Measurements from ENCODE around the gene SLCO2A1.

SLCO2A1 gene

DNA sequence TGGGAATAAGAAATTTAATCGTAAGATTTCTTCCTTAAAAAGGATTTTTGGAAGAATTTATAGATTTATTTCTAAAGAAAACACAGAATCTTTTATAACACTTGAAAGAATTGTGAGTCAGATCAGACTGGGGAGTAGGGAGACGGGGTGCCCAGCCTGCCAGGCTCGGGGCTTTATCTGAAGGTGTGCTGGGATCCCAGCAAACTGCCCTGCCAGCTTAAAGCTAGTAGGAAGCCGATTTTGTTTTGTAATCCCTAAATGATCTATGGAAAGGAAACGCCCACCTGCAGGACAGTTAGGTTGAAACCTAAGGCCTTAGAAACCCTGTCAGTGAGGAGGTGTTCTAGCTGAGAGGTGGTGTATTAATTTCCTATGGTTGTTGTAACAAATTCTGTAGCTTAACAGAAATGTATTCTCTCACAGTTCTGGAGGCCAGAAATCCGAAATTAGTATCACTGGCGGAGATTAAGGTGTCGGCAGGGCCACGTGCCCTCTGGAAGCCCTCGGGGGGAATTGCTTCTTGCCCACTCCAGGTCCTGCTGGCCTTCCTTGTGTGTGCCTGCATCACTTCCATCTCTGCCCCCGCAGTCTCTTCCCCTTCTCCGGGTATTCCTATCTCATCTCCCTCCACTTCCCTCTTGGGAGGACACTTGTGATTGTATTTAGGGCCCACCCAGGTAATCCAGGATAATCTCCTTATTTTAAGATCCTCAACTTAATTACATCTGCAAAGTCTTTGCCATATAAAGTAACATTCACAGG lies 114.7 kb downstream of the SLCO2A1 start:
- no peak for DNase-seq

DNA sequence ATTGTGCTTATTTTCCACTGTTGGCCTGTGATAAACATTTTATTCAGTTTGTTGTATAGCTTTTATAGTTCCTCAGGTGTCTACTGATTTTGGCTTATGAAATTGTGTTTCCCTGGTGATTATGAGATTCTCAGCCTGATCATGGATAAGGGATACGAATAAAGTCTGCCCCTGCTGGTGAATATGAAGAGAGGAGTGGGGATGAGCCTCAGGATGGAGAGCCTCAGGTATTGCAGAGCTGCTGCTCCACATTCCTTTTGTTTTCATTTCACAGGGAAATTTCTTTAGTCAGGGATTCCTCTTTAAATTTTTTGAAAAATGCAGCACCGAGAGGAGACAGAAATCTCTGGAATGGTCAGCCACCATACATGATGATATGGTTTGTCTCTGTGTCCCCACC lies 119.3 kb downstream of the SLCO2A1 start:
- no peak for DNase-seq

DNA sequence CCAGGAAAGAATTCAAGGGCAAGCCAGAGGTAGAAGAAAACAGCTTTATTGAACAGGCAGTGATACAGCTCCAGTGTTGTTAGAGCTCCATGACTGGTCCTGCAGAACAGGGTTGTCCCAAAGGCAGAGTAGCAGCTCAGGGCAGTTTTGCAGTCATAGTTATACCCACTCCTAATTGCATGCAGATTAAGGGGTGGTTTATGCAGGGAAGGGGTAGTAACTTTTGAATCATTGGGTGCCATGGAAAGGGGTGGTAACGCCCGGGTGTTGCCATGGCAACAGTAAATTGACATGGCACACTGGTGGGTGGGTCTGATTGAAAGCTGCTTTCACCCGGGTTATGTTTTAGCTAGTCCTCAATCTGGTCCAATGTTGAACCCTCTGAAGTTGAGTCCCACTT lies 124.3 kb downstream of the SLCO2A1 start:
- DNase-seq, result no peak

DNA sequence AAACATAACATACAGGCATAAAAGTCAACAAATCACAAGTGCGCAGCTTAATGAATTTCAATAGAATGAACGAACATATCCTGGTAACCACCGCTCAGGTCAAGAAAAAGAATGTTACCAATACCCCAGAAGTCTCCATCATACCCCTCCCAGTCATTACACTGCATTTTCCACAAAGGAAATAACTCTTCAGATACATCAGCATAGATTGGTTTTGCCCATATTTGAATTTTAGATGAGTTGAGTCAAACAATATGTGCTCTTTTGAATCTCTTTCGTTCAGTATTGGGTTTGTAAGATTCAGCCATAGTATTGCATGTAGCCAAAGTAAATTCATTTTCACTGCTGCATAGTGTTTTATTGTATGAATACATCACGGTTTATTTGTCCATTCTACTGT lies 127.9 kb downstream of the SLCO2A1 start:
- DNase-seq, result no peak

DNA sequence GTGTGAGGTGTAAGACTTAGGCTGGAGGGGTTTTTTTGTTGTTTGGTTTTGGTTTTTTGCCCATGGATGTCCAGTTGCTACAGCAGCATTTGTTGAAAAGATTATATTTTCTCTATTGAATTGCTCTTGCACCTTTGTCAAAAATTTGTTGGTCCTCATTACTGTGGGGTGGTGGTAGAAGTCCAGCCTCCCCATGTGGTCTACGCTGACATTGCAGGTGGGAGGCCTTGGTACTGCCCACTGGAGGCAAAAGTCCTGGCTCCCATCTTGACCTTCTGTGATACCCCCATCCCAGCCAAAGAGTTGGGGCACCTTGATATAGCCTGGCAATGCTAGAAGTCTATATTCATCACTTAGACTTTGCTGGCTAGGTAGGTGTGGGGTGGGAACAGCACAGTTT lies 128.6 kb downstream of the SLCO2A1 start:
- DNase-seq, result no peak

DNA sequence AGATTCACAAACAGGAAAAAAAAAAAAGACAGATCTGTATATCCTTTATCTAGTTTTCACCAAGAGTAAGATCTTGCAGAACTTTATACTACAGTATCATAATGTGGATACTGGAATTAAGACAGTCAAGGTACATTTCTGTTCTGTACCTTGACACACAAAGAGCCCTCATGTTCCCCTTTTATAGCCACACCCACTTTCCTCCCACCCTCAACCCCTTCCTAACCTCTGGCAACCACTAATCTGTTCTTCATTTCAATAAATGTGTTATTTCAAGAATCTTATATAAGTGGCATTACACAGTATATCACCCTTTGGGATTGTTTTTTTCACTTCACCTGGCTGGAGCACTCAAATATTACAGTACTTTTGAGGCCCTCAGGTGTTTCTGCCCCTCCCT lies 130.4 kb downstream of the SLCO2A1 start:
- DNase-seq, result no peak

DNA sequence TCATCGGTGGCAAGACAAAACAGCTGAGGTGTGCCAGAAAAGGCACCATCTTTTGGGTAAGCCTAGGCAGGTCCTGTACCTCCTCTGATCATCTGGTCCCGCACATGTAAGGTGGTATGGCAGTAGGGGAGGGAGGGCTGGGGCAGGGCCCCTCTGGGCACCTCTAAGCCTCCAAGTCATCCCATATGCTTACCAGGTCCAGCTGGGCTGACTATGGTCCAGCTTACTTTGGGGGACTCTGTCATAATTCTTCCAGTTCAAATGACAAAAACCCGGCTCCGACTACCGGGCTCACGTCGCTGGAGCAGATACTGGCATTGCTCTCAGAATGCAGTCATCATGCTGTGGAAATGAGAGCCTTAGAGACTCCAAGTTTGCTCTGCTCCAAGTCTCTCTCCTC lies 132.2 kb downstream of the SLCO2A1 start:
- DNase-seq, result no peak

DNA sequence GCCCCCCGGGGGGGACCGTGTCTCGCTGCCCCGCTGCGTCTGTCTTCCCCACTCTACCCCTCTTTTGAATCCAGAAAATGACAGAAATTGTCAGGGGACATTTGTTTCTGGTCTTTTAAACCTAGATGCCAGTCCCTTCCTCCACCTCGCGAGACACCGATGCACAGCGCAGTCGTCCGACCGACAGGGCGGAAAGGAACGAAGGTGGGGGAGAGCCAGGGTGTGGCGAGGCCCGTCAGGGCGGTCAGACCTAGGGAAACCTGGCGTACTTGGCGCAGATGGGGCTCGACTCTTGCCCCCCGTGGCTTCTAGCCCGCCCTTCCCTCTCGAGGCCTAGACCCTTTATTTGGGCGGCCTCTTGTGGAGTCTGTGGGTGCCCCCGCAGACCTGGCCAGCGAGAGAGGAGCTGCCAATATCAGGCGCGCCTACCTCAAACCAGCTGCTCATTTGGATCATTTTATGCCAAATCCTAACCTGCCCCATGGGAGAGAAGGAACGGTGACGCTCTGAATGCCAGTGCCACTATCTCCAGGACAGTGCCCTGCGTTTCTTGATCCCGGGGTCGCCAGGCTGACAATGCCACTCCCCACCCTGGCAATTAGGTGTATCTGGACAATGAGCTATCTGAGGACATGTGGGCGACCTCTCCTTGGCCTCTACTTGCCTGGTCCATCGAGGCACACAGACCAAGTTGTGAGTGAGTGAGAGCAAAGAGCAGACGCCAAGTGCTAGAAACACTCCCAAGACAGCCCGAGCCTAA lies 133.5 kb downstream of the SLCO2A1 start:
- DNase-seq, result peak in 10 of 56 donors; percentile 8 to 74 (median 54)

DNA sequence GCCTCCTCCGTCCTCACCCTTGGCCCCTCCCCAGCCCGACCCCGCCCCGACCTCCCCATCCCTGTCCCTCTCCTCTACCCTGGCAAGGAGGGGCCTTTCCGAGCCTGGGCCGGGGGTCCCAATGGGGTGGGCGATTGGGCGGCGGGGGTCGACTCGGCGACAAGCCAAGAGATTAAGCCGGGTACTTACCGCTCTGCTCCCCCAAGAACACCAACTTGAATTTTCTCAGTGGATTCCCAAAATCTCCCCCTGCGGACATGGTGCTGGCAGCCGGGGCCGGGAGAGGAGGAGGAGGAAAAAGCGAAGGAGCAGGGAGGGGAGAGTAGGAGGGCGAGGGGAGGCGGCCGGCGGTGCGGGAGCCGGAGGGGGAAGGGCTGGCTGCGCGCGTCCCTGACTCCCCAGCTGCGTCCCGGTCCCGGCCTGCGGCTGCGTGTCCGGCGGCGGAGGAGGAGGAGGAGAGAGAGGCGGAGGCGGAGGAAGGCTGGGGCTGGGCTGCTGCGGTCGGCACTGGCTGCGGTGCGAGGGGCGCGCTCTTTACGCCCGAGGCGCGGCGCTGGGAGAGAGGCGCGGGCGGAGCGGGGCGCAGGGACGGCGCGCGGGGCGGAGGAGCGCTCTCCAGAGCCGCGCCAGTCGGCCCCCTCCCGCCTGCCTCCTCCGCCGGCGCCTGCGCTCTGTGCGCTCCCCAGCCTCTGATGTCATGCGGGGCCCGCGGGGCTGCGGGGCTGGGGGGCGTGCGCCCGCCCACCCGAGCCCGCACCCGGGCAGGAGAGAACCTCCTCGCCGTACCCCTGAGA lies 134.3 kb downstream of the SLCO2A1 start, which contains the start of gene RAB6B:
TSS of gene RAB6B (minus strand) at position 675 of the 794 bp plus-strand sequence. CDS start at position 259, 416 bp downstream.
- DNase-seq, result peak in 42 of 56 donors; percentile 22 to 84 (median 64)

DNA sequence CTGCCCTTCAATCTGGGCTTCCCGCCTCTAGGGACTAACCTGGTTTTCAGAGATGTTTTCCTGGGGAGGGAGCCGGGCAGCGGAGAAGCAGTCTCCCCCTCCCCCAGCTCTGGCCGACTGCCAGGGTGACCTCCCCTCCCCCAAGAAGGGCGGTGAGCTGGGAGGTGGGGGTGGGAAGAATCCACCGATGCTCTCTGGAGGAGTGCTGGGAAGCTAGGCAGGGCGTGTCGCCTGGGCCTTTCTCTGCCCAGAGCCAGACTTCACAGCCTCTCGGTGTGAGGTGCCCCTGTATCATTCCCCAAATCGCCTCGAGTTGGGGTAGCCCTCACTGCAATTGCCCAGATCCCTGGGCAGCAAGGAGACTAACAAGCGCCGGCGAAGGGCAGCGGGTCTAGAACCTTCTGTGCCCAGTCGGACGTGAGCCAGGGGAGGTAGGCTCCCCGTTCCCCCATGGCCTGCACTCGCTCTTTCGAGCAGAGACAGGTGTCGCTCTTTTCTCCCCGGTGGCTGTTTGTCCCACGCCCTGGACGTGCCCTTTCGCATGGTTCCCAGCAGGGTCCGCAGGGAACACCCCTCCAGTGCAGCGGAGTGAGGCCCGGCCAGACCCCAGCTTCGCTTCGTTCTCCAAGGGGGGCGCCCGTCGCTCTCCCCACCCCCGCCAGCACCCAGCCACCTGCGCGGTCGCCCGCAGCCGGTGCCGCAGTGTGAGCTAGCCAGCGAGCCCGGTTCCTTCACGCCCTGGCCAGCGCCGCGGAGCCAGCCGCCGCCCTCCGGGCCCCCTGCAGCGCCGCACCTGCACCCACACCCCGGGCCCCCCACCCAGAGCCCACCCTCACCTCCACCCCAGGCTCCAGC lies 135.1 kb downstream of the SLCO2A1 start:
- peak in 8 of 56 donors; percentile 21 to 63 (median 31) for DNase-seq

DNA sequence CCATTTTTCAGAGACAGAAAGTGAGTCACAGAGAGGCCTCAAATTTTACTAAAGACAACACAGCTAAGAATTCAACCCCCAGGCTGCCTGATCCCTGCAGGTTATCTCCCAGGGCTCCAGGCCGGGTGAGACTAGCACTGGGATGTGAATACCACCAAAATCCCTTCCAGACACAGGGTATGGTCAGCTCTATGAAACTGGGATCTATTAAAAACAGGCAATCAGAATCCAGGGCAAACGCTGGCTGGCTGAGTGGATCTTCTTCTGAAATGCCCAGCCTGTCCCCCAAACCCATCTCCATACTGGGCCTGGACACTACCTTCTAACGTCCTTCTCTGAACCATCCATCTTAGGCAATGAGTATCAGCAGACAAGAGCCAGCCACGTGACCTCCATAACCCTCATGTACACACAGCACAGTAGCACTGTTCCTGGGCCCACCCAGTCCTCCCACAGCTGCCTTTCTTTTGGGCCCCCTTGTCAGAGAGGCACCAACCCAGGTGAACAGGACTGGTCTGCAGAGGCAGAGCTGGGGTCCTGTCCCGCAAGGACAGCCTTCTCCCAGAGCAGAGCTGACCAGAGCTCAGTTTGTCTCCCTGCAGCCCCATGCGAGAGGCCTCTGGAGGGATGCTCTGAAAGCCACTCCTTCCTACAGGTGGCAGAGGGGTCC lies 135.9 kb downstream of the SLCO2A1 start:
- DNase-seq, result no peak

DNA sequence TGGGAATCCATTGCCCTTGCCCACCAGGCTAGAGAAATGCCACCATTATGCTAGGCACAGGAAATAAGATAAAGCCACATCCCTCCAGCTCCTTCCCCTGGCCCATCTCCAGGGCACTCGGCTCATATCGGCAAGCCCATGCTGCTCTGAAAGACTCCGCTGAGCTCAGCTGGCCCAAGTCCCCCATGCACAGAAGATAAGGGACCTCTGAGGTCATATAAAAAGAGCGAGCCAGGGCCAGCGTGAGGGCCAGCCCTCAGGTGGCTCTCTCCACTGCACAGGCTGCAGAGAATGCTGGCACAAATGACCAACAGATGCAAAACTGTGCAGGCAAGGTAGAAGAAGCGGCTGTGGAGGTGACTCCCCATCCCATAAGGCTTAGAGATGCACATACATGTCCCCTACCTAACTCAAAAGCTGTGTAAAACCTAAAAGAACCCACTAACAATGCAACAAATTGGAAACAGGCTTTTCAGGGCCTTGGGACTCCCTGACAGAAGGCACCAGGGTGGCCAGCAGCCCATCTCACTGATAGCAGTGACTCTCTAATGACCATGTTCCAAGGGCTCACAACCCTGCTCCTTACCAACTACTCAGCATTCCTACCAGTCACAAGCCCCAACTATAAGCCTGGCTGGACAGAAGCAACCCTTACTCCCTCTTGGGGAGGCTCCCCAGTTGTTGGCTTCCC lies 137.0 kb downstream of the SLCO2A1 start:
- no peak for DNase-seq

DNA sequence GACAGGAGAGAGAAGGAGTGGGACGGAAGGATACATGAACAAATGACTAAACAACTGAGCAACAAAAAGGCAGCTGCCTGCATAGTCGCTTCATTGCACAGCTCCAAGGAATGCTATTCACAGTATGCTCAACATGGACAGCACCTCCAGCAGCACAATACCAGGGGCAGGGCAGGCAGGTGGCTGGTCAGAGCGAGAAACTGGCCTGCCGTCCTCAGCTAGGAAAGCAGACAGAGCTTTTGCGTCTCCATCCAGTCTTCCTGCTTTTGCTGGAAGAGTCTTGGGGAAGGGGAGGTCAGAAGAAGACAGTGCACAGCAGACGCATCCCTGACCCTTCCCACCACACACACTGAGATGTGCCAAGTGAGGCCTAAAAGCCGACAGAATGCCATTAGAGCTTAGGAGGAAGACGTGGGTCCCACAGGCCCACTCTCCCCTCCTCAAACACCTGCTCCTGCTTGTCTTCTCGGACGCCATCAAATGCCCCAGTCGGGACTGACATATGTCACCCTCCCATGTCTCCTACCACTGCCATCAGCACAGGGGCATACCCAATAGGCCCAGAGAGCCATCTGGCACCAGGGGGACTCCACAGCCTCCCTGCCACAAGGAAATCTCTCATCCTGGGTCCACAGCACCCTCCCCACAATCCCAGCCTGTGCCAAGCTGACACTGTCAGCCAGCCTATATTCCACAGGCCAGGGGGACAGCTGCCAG lies 137.9 kb downstream of the SLCO2A1 start:
- no peak for DNase-seq

DNA sequence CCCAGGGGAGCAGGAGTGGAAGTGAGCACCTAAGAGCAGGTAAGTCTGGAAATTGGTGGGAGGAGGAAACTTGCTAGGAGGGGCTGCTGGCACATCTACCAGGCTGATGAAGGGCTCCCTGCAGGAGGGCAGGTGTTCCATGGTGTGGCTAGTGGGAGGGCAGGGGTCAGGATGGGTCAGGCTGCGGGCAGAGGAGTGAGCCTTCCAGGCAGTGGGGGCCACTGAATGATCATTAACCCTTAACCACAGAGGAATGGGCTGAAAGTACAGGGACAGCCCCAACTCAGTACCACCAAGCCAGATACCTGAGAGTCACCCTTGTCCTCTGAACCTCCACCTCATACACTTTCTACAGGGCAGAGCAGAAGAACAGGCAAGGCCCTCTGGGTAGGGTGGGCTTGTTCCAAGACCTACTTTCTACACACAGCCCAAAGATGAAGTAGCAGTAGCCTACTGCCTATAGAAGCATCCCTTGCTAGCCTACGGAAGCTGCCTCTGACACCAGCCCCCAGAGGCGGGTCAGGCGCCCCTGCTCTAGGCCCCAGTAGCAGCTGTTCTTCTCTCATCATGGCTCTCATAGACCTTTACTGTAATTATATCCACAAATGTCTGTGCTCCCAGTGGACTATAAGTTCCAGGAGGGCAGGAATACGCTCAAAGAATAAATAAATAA lies 138.6 kb downstream of the SLCO2A1 start:
- DNase-seq, result no peak

DNA sequence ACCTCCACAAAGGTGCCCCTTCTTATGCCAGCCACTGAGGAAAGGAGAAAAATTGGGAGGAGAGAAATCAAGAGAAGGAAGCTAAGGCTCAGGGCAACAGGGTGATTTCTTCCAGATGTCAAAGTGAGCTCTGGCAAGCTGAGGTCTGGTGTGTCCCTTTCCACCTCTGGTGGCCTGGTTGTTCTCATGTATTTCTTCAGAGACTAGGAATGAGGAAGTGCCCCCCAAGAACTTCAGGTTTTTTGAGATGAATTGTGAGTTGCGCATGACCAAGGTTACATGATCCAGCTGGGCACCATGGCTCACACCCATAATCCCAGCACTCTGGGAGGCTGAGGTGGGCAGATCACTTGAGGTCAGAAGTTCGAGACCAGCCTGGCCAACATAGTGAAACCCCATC lies 139.7 kb downstream of the SLCO2A1 start:
- DNase-seq, result no peak

DNA sequence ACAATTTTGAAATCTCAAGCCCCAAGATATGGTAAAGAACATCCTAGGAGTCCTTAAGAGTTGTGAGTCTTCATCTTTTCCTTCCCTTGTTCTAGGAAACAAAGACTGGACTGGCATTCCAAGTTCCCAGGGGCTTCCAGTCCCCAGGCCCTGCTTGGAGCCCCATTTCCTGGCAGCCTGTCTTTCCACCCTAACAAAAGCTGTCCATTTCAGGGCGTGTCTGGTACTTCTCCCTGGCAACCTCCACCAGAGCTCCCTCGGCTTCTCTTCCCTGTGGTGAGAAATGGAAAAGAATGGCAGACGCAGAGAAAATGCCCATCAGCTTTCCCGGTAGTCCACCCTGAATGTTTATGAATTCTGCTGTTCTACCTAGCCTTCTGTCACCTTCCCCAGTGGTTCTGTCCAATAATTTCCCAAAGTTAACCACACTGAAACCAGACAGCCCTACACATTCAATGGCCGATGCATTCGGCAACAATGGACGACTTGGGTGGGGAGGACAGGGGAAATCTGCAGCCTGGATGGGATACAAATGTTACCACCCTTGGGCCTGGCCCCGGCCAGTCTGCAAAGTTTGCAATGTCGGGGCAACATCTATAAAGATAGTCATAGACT lies 140.9 kb downstream of the SLCO2A1 start:
- DNase-seq, result no peak

DNA sequence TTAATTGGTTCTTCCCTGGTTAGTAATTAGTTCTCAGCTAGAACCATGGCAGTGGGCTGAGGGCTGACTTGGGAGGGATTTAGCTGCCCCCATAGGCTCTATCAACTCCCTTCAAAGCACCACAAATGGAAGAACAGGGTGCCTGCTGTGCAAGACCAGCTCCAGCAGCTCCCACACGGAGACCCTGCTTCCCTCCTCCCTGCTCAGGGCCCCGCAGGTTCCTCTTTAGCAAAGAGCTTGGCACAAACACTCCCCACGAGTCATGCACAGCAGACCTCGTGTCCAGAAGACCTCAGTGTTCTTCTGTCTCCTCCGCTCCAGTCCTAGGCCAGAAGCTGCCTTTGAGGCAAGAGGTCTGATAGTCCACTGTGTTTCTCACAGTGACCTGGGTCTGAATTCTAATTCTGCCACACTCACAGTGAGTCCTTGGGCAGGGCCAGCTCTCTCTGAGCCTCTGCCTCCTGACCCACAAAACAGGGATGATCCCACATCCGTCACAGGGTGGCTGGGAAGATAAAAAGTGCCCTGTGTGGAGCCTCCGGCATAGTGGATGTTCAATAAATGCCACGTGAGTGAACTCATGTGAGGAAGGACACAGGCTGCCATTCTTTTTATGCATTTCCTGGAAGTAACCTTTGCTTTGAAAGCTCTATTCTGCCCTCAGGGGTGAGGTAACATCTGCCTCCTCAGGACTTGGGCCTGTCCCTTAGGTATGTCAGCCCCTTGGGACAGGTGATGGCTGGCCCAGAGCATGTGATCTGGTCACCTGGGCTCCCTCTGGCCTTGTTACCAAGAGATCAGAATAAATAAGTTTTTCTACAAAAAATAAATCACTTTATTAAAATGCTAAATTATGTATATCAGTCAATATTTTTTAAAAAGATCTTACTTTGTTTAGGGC lies 141.7 kb downstream of the SLCO2A1 start:
- peak in 1 of 56 donors; percentile 19 for DNase-seq
